GM23338 (cell line): ENCODE data around the gene MINDY4. TPM values are rescaled to one million over a fixed set of nuclear protein-coding genes. Genes with fewer than 3 reads are reported as not detected.

Source experiments
- ATAC-seq: fragments of 200-7000 bp; cut with Tn5 transposase; 3 replicates; pipeline ENCODE4 v1.9.1; 2020
- DNase-seq: peaks from one replicate; pipeline ENCODE4 v3.0.0-alpha.2; 2015; ENCODE audit warnings: low spot score
- H2AFZ ChIP-seq: fragments of 200-600 bp; sonication (generic); 2 replicates; pipeline ENCODE4 v1.8.0; 2016; ENCODE audit warnings: antibody characterized with exemption, mild to moderate bottlenecking, moderate library complexity
- H3F3A ChIP-seq: fragments of 200-600 bp; sonication (generic); replicated peaks from 2 replicates; pipeline ENCODE4 v1.8.0; 2017; ENCODE audit warnings: antibody characterized with exemption, mixed run types, low read depth
- H3K27ac ChIP-seq: fragments of 200-600 bp; sonication (generic); 2 replicates; pipeline ENCODE4 v1.6.1; 2016; ENCODE audit warnings: low read depth
- H3K27me3 ChIP-seq: fragments of 200-600 bp; sonication (generic); 2 replicates; pipeline ENCODE4 v1.8.0; 2016; ENCODE audit warnings: mild to moderate bottlenecking, mixed run types, moderate library complexity; ENCODE audit not compliant: insufficient read depth
- H3K36me3 ChIP-seq: fragments of 200-600 bp; sonication (generic); 2 replicates; pipeline ENCODE4 v1.8.0; 2016; ENCODE audit warnings: mild to moderate bottlenecking; ENCODE audit not compliant: insufficient read depth
- H3K4me1 ChIP-seq: fragments of 200-600 bp; sonication (generic); 2 replicates; pipeline ENCODE4 v1.8.0; 2016; ENCODE audit warnings: mild to moderate bottlenecking, moderate library complexity; ENCODE audit not compliant: insufficient read depth
- H3K4me2 ChIP-seq: fragments of 200-600 bp; sonication (generic); 2 replicates; pipeline ENCODE4 v1.7.1; 2017; ENCODE audit warnings: mixed run types
- H3K4me3 ChIP-seq: fragments of 200-600 bp; sonication (generic); 2 replicates; pipeline ENCODE4 v1.6.1; 2016; ENCODE audit warnings: mixed run types
- H3K79me2 ChIP-seq: fragments of 200-600 bp; sonication (generic); replicated peaks from 2 replicates; pipeline ENCODE4 v1.8.0; 2017; ENCODE audit warnings: mild to moderate bottlenecking; ENCODE audit not compliant: insufficient read depth
- H3K9me2 ChIP-seq: fragments of 200-600 bp; sonication (generic); 2 replicates; pipeline ENCODE4 v1.8.0; 2017; ENCODE audit not compliant: insufficient read depth
- H4K20me1 ChIP-seq: fragments of 200-600 bp; sonication (generic); replicated peaks from 2 replicates; pipeline ENCODE4 v1.8.0; 2017; ENCODE audit warnings: mild to moderate bottlenecking; ENCODE audit not compliant: insufficient read depth
- H3K27ac Mint-ChIP-seq: 2 replicates; pipeline ENCODE4 v1.8.0; 2020; ENCODE audit warnings: inconsistent platforms, mild to moderate bottlenecking, moderate library complexity, mixed read lengths
- H3K27me3 Mint-ChIP-seq: 3 replicates; pipeline ENCODE4 v1.8.0; 2022; ENCODE audit warnings: low read depth, mild to moderate bottlenecking, moderate library complexity, mixed read lengths, inconsistent platforms; ENCODE audit not compliant: insufficient read depth, poor library complexity
- H3K36me3 Mint-ChIP-seq: 3 replicates; pipeline ENCODE4 v1.8.0; 2021; ENCODE audit warnings: low read depth, mild to moderate bottlenecking, inconsistent platforms, moderate library complexity, mixed read lengths
- H3K4me1 Mint-ChIP-seq: 3 replicates; pipeline ENCODE4 v1.8.0; 2020; ENCODE audit warnings: mild to moderate bottlenecking, inconsistent platforms, mixed read lengths
- H3K4me3 Mint-ChIP-seq: 3 replicates; pipeline ENCODE4 v1.8.0; 2021; ENCODE audit warnings: moderate library complexity, mild to moderate bottlenecking, inconsistent platforms, mixed read lengths
- H3K9me3 Mint-ChIP-seq: 3 replicates; pipeline ENCODE4 v1.8.0; 2020; ENCODE audit warnings: moderate library complexity, mild to moderate bottlenecking, inconsistent platforms, mixed read lengths
- CREB1 ChIP-seq: fragments of 250-450 bp; sonication (Bioruptor Pico); IDR thresholded peaks from 2 replicates; pipeline ENCODE4 v1.5.0; 2020; ENCODE audit warnings: low read depth, mild to moderate bottlenecking, moderate library complexity
- EZH2 ChIP-seq: fragments of 200-600 bp; sonication (generic); IDR thresholded peaks from one replicate; pipeline ENCODE4 v1.8.0; 2017; ENCODE audit warnings: antibody characterized with exemption, mild to moderate bottlenecking, low read depth; ENCODE audit not compliant: unreplicated experiment
- EZH2phosphoT487 ChIP-seq: fragments of 200-600 bp; sonication (generic); IDR thresholded peaks from one replicate; pipeline ENCODE4 v1.8.1; 2018; ENCODE audit warnings: antibody characterized with exemption; ENCODE audit not compliant: unreplicated experiment
- JUNB ChIP-seq: IDR thresholded peaks from one replicate; pipeline ENCODE4 v1.6.1; 2016; ENCODE audit warnings: antibody characterized with exemption; ENCODE audit not compliant: unreplicated experiment
- STAT1 ChIP-seq: IDR thresholded peaks from one replicate; pipeline ENCODE4 v1.6.1; 2016; ENCODE audit warnings: antibody characterized with exemption; ENCODE audit not compliant: unreplicated experiment
- ZNF331 ChIP-seq: fragments of 250-450 bp; sonication (Bioruptor Pico); IDR thresholded peaks from 2 replicates; pipeline ENCODE4 v1.5.0; 2020; ENCODE audit warnings: low read depth, mild to moderate bottlenecking, moderate library complexity
- polyA plus RNA-seq: library from polyadenylated mRNA; unstranded; fragments of >200 nt; fragmentation: Nextera tagmentation; extraction: Ambion mirVana; gene quantifications from 2 replicates; pipeline ENCODE4 v1.2.1, GENCODE V29; 2016
- total RNA-seq: library from RNA; depleted of rRNA; stranded (reverse); fragments of >200 nt; shearing (Covaris generic); gene quantifications from 2 replicates; pipeline ENCODE4 v1.2.3, GENCODE V29; 2014
- TF ChIP-seq, protein P1 (sequence below), 2 experiments: fragments of 200-600 bp in 1 of 2; sonication (generic) in 1 of 2; conservative IDR thresholded peaks; 2 replicates each; pipeline versions ENCODE4 v1.5.1 to v1.6.1; 2016 to 2017; ENCODE audit warnings: antibody characterized with exemption in 2 of 2, low read depth in 2 of 2, mild to moderate bottlenecking in 2 of 2, moderate library complexity in 1 of 2
- TF ChIP-seq, protein P2 (sequence below): IDR thresholded peaks from one replicate; pipeline ENCODE4 v1.6.1; 2018; ENCODE audit warnings: antibody characterized with exemption; ENCODE audit not compliant: unreplicated experiment

MINDY4 gene
- total and polyA plus RNA-seq, 2 experiments from 2014 or later, result 1.7 to 4.4 TPM

DNA sequence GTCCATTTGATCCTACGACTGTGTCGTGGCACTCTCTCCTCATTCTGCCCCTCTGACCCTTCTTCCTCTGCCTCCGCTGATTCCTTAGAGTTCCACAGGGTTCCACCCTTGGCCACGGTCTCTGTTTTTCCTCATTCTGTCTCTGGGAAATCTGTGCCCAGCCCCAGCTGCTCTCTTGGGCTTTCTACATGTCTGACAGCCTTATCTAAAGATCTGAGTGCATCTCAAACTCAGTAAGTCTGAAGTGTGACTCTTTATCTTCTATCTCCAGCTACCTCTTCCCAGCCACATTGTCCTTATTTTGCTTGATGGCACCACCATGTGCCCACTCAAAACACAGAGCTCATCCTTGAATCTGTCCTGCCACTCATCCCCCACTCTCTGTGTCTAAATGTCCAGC is 78.3 kb downstream of the MINDY4 start:
- DNase-seq (no peak), ATAC-seq (no peak)
- no peaks in the 10 kb centered on the region for H3K79me2 ChIP-seq
- no peaks in the 10 kb centered on the region for H3K9me3 Mint-ChIP-seq
- H3K27me3 ChIP-seq, result no peaks in the 10 kb centered on the region
- peaks cover 11% of the 10 kb centered on the region for H3K27me3 Mint-ChIP-seq
- no peaks in the 10 kb centered on the region for H3K4me1 ChIP-seq
- H3K4me3 Mint-ChIP-seq, result no peak overlapping the region
- no peaks in the 10 kb centered on the region for H4K20me1 ChIP-seq
- H3K4me2 ChIP-seq, result no peak overlapping the region
- no peak overlapping the region for H3K4me3 ChIP-seq
- no peaks in the 10 kb centered on the region for H3F3A ChIP-seq
- H2AFZ ChIP-seq, result no peak overlapping the region
- no peaks in the 10 kb centered on the region for H3K36me3 ChIP-seq
- H3K9me2 ChIP-seq, result no peaks in the 10 kb centered on the region
- H3K27ac ChIP-seq, result no peak overlapping the region
- H3K27ac Mint-ChIP-seq, result no peak overlapping the region
- H3K36me3 Mint-ChIP-seq, result no peaks in the 10 kb centered on the region
- H3K4me1 Mint-ChIP-seq, result peaks cover 20% of the 10 kb centered on the region
- TF ChIP-seq EZH2phosphoT487 (no peak), CREB1 (CRISPR knock-in tag) (no peak), ZNF331 (no peak), EZH2 (no peak), JUNB (no peak)
- TF ChIP-seq, protein P1, sequence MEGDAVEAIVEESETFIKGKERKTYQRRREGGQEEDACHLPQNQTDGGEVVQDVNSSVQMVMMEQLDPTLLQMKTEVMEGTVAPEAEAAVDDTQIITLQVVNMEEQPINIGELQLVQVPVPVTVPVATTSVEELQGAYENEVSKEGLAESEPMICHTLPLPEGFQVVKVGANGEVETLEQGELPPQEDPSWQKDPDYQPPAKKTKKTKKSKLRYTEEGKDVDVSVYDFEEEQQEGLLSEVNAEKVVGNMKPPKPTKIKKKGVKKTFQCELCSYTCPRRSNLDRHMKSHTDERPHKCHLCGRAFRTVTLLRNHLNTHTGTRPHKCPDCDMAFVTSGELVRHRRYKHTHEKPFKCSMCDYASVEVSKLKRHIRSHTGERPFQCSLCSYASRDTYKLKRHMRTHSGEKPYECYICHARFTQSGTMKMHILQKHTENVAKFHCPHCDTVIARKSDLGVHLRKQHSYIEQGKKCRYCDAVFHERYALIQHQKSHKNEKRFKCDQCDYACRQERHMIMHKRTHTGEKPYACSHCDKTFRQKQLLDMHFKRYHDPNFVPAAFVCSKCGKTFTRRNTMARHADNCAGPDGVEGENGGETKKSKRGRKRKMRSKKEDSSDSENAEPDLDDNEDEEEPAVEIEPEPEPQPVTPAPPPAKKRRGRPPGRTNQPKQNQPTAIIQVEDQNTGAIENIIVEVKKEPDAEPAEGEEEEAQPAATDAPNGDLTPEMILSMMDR (conservative IDR thresholded peaks at IDR 0.05; ENCODE audit: low read depth in 2 of 2), result no peak
- TF ChIP-seq, protein P2, sequence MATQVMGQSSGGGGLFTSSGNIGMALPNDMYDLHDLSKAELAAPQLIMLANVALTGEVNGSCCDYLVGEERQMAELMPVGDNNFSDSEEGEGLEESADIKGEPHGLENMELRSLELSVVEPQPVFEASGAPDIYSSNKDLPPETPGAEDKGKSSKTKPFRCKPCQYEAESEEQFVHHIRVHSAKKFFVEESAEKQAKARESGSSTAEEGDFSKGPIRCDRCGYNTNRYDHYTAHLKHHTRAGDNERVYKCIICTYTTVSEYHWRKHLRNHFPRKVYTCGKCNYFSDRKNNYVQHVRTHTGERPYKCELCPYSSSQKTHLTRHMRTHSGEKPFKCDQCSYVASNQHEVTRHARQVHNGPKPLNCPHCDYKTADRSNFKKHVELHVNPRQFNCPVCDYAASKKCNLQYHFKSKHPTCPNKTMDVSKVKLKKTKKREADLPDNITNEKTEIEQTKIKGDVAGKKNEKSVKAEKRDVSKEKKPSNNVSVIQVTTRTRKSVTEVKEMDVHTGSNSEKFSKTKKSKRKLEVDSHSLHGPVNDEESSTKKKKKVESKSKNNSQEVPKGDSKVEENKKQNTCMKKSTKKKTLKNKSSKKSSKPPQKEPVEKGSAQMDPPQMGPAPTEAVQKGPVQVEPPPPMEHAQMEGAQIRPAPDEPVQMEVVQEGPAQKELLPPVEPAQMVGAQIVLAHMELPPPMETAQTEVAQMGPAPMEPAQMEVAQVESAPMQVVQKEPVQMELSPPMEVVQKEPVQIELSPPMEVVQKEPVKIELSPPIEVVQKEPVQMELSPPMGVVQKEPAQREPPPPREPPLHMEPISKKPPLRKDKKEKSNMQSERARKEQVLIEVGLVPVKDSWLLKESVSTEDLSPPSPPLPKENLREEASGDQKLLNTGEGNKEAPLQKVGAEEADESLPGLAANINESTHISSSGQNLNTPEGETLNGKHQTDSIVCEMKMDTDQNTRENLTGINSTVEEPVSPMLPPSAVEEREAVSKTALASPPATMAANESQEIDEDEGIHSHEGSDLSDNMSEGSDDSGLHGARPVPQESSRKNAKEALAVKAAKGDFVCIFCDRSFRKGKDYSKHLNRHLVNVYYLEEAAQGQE, result no peak

DNA sequence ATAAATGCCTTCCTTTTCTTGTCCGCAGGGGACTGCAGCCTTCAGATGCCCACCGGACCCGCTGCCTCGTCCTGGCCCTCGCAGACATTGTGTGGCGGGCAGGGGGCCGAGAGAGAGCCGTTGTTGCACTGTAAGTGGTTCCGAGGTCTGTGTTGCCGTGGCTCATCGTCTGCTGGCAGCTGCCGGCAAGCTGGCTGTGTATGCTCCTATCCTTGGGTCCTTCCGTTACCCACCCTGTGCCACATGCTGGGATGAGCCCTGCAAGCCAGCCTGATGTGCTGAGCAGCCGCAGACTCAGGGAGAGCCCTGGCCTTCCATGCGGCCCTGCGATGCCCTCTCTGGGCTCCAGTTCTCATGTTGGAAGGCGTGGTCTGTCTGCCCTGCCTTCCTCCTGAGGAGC is 79.2 kb downstream of the MINDY4 start:
- no peak for ATAC-seq
- TF ChIP-seq CREB1 (CRISPR knock-in tag) (no peak), STAT1 (no peak)
- H3K27me3 ChIP-seq, result no peaks in the 10 kb centered on the region
- H3F3A ChIP-seq, result no peaks in the 10 kb centered on the region
- no peak overlapping the region for H3K4me2 ChIP-seq
- H3K36me3 ChIP-seq, result no peaks in the 10 kb centered on the region
- H3K36me3 Mint-ChIP-seq, result no peaks in the 10 kb centered on the region
- DNase-seq, result no peak
- H3K9me3 Mint-ChIP-seq, result no peaks in the 10 kb centered on the region
- H4K20me1 ChIP-seq, result no peaks in the 10 kb centered on the region
- H3K4me1 ChIP-seq, result no peaks in the 10 kb centered on the region
- H3K27ac Mint-ChIP-seq, result peak overlapping the region; percentile 8; the same call in 1 of the 2 replicates
- peaks cover 11% of the 10 kb centered on the region for H3K27me3 Mint-ChIP-seq
- H3K4me1 Mint-ChIP-seq, result peaks cover 20% of the 10 kb centered on the region
- no peak overlapping the region for H3K27ac ChIP-seq
- no peak overlapping the region for H3K4me3 Mint-ChIP-seq
- no peak overlapping the region for H3K4me3 ChIP-seq
- no peaks in the 10 kb centered on the region for H3K9me2 ChIP-seq
- no peaks in the 10 kb centered on the region for H3K79me2 ChIP-seq
- H2AFZ ChIP-seq, result no peak overlapping the region
